GM19035 (cell line): Measurements from ENCODE around the gene TIMMDC1.

Experiments
- ATAC-seq: cut with Tn5 transposase; IDR thresholded peaks from one replicate; pipeline ENCODE4 v1.9.1; 2021; ENCODE audit not compliant: unreplicated experiment

The TIMMDC1 gene

GRCh38 chr3:119498186-119499011 lies at the start of gene TIMMDC1:
Gene TIMMDC1, plus strand, starts transcription at chr3:119498547. Its CDS starts 187 bp downstream, at chr3:119498734.
- peak; percentile 97 for ATAC-seq

GRCh38 chr3:119453822-119454221 lies 44.5 kb upstream of the TIMMDC1 start:
- ATAC-seq = no peak

GRCh38 chr3:119456469-119456868 lies 41.9 kb upstream of the TIMMDC1 start:
- no peak for ATAC-seq

- no peak for ATAC-seq
Measured at GRCh38 chr3:119457246-119457645, 41.1 kb upstream of the TIMMDC1 start.

GRCh38 chr3:119463171-119464169 lies 34.9 kb upstream of the TIMMDC1 start, which contains the start of gene TMEM39A:
Gene TMEM39A, minus strand, starts transcription at chr3:119463615. Its CDS starts 1,541 bp downstream, at chr3:119462074.
- ATAC-seq = peak; percentile 91

GRCh38 chr3:119468041-119468440 lies 30.3 kb upstream of the TIMMDC1 start:
- no peak for ATAC-seq

GRCh38 chr3:119469418-119470189 lies 28.7 kb upstream of the TIMMDC1 start:
- no peak for ATAC-seq

- ATAC-seq = no peak
Measured at GRCh38 chr3:119470866-119471265, 27.5 kb upstream of the TIMMDC1 start.

- ATAC-seq = no peak
Measured at GRCh38 chr3:119481079-119481478, 17.3 kb upstream of the TIMMDC1 start.

- no peak for ATAC-seq
Measured at GRCh38 chr3:119483101-119483500, 15.2 kb upstream of the TIMMDC1 start.

GRCh38 chr3:119485563-119485962 lies 12.8 kb upstream of the TIMMDC1 start:
- no peak for ATAC-seq

- no peak for ATAC-seq
Measured at GRCh38 chr3:119490153-119490552, 8.2 kb upstream of the TIMMDC1 start.

GRCh38 chr3:119492128-119492527 lies 6.2 kb upstream of the TIMMDC1 start:
- no peak for ATAC-seq

GRCh38 chr3:119492810-119493209 lies 5.5 kb upstream of the TIMMDC1 start:
- ATAC-seq = no peak

- no peak for ATAC-seq
Measured at GRCh38 chr3:119494597-119494996, 3.8 kb upstream of the TIMMDC1 start.

GRCh38 chr3:119497820-119498185 lies 544 bp upstream of the TIMMDC1 start:
- no peak for ATAC-seq

GRCh38 chr3:119500265-119500664 lies 1.9 kb downstream of the TIMMDC1 start:
- ATAC-seq = no peak

GRCh38 chr3:119500901-119501300 lies 2.6 kb downstream of the TIMMDC1 start:
- no peak for ATAC-seq

- ATAC-seq = no peak
Measured at GRCh38 chr3:119506631-119507030, 8.3 kb downstream of the TIMMDC1 start.

GRCh38 chr3:119507404-119507803 lies 9.1 kb downstream of the TIMMDC1 start:
- ATAC-seq = no peak
